ENCODE results near the gene ACTBL2. TPM values are rescaled to one million over a fixed set of nuclear protein-coding genes. Genes with fewer than 3 reads are reported as not detected.

The ACTBL2 gene
- polyA plus RNA-seq (0.35 to 2.7 TPM (median 0.68 TPM) in 3 replicates), polyA minus RNA-seq (0.92 to 11.4 TPM (median 3.0 TPM) in 3 replicates)
- not detected for polyA plus RNA-seq (2011; ENCODE audit: low read depth)
- polyA plus RNA-seq (2011; cell fraction: cytosol; rRNA removed) = 0.92 and 1.6 TPM in 2 replicates
- 11.0 and 11.8 TPM in 2 replicates for polyA plus RNA-seq (2011; cell fraction: nucleus; rRNA removed)
- polyA plus RNA-seq (2012; ENCODE audit: low replicate concordance) = 0.06 and 0.21 TPM in 2 replicates
- 1.5 TPM for polyA minus RNA-seq (2011; cell fraction: cytosol; rRNA and poly(A)+ RNA removed)
- polyA minus RNA-seq (2011; cell fraction: nucleus; rRNA and poly(A)+ RNA removed) = 7.9 and 10.8 TPM in 2 replicates

- Histone ChIP-seq H3K27me3 (ENCODE audit: control insufficient read depth, extremely low read depth, insufficient read depth, low read length) (no peaks in the 10 kb centered on the region), H3K27ac (ENCODE audit: control insufficient read depth, insufficient read depth, low read length) (peak within 1 kb of the TSS; percentile 37), H3K9ac (ENCODE audit: control insufficient read depth, extremely low read depth, insufficient read depth, low read length) (no peak within 1 kb of the TSS), H3K4me1 (ENCODE audit: control insufficient read depth, extremely low read depth, insufficient read depth, low read length) (peaks cover 7% of the 10 kb centered on the region), H3K79me2 (ENCODE audit: control insufficient read depth, insufficient read depth, low read length) (no peaks in the 10 kb centered on the region), H4K20me1 (ENCODE audit: control insufficient read depth, extremely low read depth, insufficient read depth, low read length) (no peaks in the 10 kb centered on the region), H2AFZ (ENCODE audit: control insufficient read depth, low read length) (no peak within 1 kb of the TSS), H3K9me1 (ENCODE audit: control insufficient read depth, extremely low read depth, insufficient read depth, low read length) (no peaks in the 10 kb centered on the region), H3K4me3 (ENCODE audit: control insufficient read depth in 2 of 3, extremely low read depth in 1 of 3, insufficient read depth in 2 of 3, low read depth in 1 of 3, low read length in 3 of 3) (no peak within 1 kb of the TSS), H3K36me3 (ENCODE audit: control insufficient read depth in 2 of 2, extremely low read depth in 1 of 2, insufficient read depth in 2 of 2, low read length in 2 of 2) (no peaks in the 10 kb centered on the region), H3K4me2 (ENCODE audit: control insufficient read depth, extremely low read depth, insufficient read depth, low read depth, low read length) (no peak within 1 kb of the TSS), H3K9me3 (ENCODE audit: control insufficient read depth, low read depth, low read length) (no peaks in the 10 kb centered on the region)
- dilution Hi-C loops (cut with MboI; ENCODE audit: extremely low pct_ligation_motif_present, low sequenced_read_pairs) = no loop called here
- TF ChIP-seq EZH2 (IDR thresholded peaks at IDR 0.05; ENCODE audit: low read length) (no peak), CTCF (optimal IDR thresholded peaks at IDR 0.05 in 1 of 3, IDR thresholded peaks at IDR 0.05 in 1 of 3, conservative IDR thresholded peaks at IDR 0.05 in 1 of 3; ENCODE audit: extremely low read depth in 1 of 3, insufficient read depth in 2 of 3, low read length in 3 of 3) (no peak)
- FAIRE-seq (peak; percentile 93), DNase-seq (ENCODE audit: low read depth, low spot score) (peak; percentile 89)
These were observed at the start of gene ACTBL2 for GRCh38 chr5:57482671-57483106. Gene ACTBL2, minus strand, starts transcription at chr5:57482811. Its CDS starts 104 bp downstream, at chr5:57482707.

- FAIRE-seq (no peak), DNase-seq (ENCODE audit: low read depth, low spot score) (no peak)
- Histone ChIP-seq H3K27ac (ENCODE audit: control insufficient read depth, insufficient read depth, low read length) (no peak overlapping the region), H3K36me3 (ENCODE audit: control insufficient read depth in 2 of 2, extremely low read depth in 1 of 2, insufficient read depth in 2 of 2, low read length in 2 of 2) (no peaks in the 10 kb centered on the region), H3K9me1 (ENCODE audit: control insufficient read depth, extremely low read depth, insufficient read depth, low read length) (no peaks in the 10 kb centered on the region), H3K4me2 (ENCODE audit: control insufficient read depth, extremely low read depth, insufficient read depth, low read depth, low read length) (no peak overlapping the region), H3K79me2 (ENCODE audit: control insufficient read depth, insufficient read depth, low read length) (no peaks in the 10 kb centered on the region), H3K9me3 (ENCODE audit: control insufficient read depth, low read depth, low read length) (no peaks in the 10 kb centered on the region), H4K20me1 (ENCODE audit: control insufficient read depth, extremely low read depth, insufficient read depth, low read length) (no peaks in the 10 kb centered on the region), H3K27me3 (ENCODE audit: control insufficient read depth, extremely low read depth, insufficient read depth, low read length) (peaks cover 2% of the 10 kb centered on the region), H3K4me3 (ENCODE audit: control insufficient read depth in 2 of 3, extremely low read depth in 1 of 3, insufficient read depth in 2 of 3, low read depth in 1 of 3, low read length in 3 of 3) (no peak overlapping the region), H2AFZ (ENCODE audit: control insufficient read depth, low read length) (no peak overlapping the region), H3K4me1 (ENCODE audit: control insufficient read depth, extremely low read depth, insufficient read depth, low read length) (no peaks in the 10 kb centered on the region), H3K9ac (ENCODE audit: control insufficient read depth, extremely low read depth, insufficient read depth, low read length) (no peak overlapping the region)
- no peak for TF ChIP-seq EZH2 (IDR thresholded peaks at IDR 0.05; ENCODE audit: low read length)
- TF ChIP-seq CTCF (optimal IDR thresholded peaks at IDR 0.05 in 1 of 3, IDR thresholded peaks at IDR 0.05 in 1 of 3, conservative IDR thresholded peaks at IDR 0.05 in 1 of 3; ENCODE audit: extremely low read depth in 1 of 3, insufficient read depth in 2 of 3, low read length in 3 of 3) = no peak
- dilution Hi-C loops (cut with MboI; ENCODE audit: extremely low pct_ligation_motif_present, low sequenced_read_pairs) = no loop called here
These were observed 48.7 kb upstream of the ACTBL2 start for GRCh38 chr5:57531333-57531732.

Data from keratinocyte (primary cell).